Measurements from ENCODE around the gene ARG2.
A peak's percentile ranks its signal among the peaks of the same experiment; 100 is the strongest.

DNA sequence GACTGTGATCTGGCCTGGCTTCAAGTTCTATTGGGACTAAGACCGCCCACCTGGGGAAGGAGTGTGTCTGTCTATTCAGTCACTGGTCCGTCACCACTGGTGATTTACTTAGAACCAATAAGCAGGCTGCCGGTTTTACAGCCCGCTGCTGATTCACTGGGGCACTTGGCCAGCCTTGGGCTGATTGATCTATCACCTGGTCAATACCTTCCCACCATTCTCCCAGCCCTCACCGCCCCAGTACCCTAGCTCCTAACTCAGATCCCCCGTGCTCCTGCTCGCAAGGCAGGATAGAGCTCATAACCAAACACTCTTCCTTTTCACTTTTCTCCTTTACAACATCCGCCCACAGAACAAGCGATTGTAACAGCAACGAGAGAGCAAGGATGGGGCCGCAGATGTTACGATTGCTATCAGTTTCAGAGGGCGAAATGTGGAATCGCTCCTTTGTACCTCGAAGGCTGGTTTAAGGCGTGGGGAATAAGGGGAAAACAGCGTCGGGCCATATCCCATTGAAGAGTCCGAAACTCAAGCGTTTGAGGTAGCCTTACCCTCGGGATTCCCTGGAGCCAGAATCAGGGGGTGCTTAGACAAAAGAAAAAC, 75.2 kb downstream of the ARG2 start:
- TF ChIP-seq POLR2A (IDR thresholded peaks at IDR 0.05; ENCODE audit: low read depth, low read length) (no peak; the same call in 1 of the 2 replicates), CEBPB (IDR thresholded peaks at IDR 0.05; ENCODE audit: low read depth, low read length) (no peak), NFE2L2 (IDR thresholded peaks at IDR 0.05; ENCODE audit: low read depth, low read length) (no peak), MXI1 (IDR thresholded peaks at IDR 0.05; ENCODE audit: borderline replicate concordance, low read depth, low read length) (peak; percentile 21; the same call in 1 of the 2 replicates), RAD21 (IDR thresholded peaks at IDR 0.05; ENCODE audit: low read length) (no peak), SMC3 (IDR thresholded peaks at IDR 0.05; ENCODE audit: low read depth, low read length) (no peak), RFX5 (IDR thresholded peaks at IDR 0.05; ENCODE audit: low read depth, low read length) (no peak), MAFK (IDR thresholded peaks at IDR 0.05; ENCODE audit: low read depth, low read length) (no peak), BHLHE40 (IDR thresholded peaks at IDR 0.05; ENCODE audit: low read depth, low read length) (no peak)
- TF ChIP-seq, protein P1, sequence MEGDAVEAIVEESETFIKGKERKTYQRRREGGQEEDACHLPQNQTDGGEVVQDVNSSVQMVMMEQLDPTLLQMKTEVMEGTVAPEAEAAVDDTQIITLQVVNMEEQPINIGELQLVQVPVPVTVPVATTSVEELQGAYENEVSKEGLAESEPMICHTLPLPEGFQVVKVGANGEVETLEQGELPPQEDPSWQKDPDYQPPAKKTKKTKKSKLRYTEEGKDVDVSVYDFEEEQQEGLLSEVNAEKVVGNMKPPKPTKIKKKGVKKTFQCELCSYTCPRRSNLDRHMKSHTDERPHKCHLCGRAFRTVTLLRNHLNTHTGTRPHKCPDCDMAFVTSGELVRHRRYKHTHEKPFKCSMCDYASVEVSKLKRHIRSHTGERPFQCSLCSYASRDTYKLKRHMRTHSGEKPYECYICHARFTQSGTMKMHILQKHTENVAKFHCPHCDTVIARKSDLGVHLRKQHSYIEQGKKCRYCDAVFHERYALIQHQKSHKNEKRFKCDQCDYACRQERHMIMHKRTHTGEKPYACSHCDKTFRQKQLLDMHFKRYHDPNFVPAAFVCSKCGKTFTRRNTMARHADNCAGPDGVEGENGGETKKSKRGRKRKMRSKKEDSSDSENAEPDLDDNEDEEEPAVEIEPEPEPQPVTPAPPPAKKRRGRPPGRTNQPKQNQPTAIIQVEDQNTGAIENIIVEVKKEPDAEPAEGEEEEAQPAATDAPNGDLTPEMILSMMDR (conservative IDR thresholded peaks at IDR 0.05; ENCODE audit: low read depth, low read length), result no peak
- TF ChIP-seq, protein P2, sequence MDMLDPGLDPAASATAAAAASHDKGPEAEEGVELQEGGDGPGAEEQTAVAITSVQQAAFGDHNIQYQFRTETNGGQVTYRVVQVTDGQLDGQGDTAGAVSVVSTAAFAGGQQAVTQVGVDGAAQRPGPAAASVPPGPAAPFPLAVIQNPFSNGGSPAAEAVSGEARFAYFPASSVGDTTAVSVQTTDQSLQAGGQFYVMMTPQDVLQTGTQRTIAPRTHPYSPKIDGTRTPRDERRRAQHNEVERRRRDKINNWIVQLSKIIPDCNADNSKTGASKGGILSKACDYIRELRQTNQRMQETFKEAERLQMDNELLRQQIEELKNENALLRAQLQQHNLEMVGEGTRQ (IDR thresholded peaks at IDR 0.05; ENCODE audit: low read depth, low read length), result no peak

Measured in IMR-90 (cell line).